AG09309 (cell line): Measurements from ENCODE around the gene ADGRF1.

Source experiments
- DNase-seq: peaks from one replicate; pipeline ENCODE4 v3.0.0-alpha.2; 2010; ENCODE audit warnings: low read depth
- H3K4me3 ChIP-seq: 2 replicates; pipeline ENCODE4 v1.5.1; 2011; ENCODE audit warnings: mild to moderate bottlenecking, low read depth, low read length, moderate library complexity; ENCODE audit not compliant: control insufficient read depth
- CTCF ChIP-seq: IDR thresholded peaks from 2 replicates; pipeline ENCODE4 v1.5.1; 2011; ENCODE audit warnings: mild to moderate bottlenecking, low read depth, low read length, inconsistent platforms; ENCODE audit not compliant: insufficient read depth, control insufficient read depth; ENCODE audit errors: missing control alignments

ADGRF1 gene

GRCh38 chr6:47079638-47080037, 37.5 kb upstream of the ADGRF1 start:
- no peak overlapping the region for H3K4me3 ChIP-seq
- TF ChIP-seq CTCF, result no peak
- no peak for DNase-seq

- DNase-seq, result no peak
- TF ChIP-seq CTCF, result no peak
- H3K4me3 ChIP-seq, result no peak overlapping the region
Measured at GRCh38 chr6:47078991-47079390, 36.9 kb upstream of the ADGRF1 start.

GRCh38 chr6:47076422-47077344, 34.6 kb upstream of the ADGRF1 start:
- no peak for DNase-seq
- no peak for TF ChIP-seq CTCF
- no peak overlapping the region for H3K4me3 ChIP-seq

- no peak overlapping the region for H3K4me3 ChIP-seq
- no peak for DNase-seq
- no peak for TF ChIP-seq CTCF
Measured at GRCh38 chr6:47075741-47076421, 33.7 kb upstream of the ADGRF1 start.

- DNase-seq, result no peak
- no peak overlapping the region for H3K4me3 ChIP-seq
- TF ChIP-seq CTCF, result no peak
Measured at GRCh38 chr6:47075168-47075567, 33.0 kb upstream of the ADGRF1 start.

- TF ChIP-seq CTCF, result peak; percentile 14
- no peak overlapping the region for H3K4me3 ChIP-seq
- DNase-seq, result no peak
Measured at GRCh38 chr6:47073125-47074110, 31.3 kb upstream of the ADGRF1 start.
